Liver (tissue), 9 donors: ENCODE results near the gene UBASH3A. TPM values are rescaled to one million over a fixed set of nuclear protein-coding genes. Genes with fewer than 3 reads are reported as not detected.

Source experiments
- DNase-seq: peaks from one replicate; pipeline ENCODE4 v3.0.0-alpha.2; 2017; ENCODE audit warnings: low spot score
- H3K27ac ChIP-seq, 2 donors: one replicate each; pipeline ENCODE4 v1.7.0; 2013; ENCODE audit warnings: inconsistent platforms in 2 of 2, low read length in 2 of 2, control low read depth in 1 of 2, low read depth in 1 of 2, mild to moderate bottlenecking in 1 of 2
- H3K27me3 ChIP-seq, 4 donors: one replicate each; pipeline versions ENCODE4 v1.6.1 to v1.7.0; 2013; ENCODE audit warnings: low read length in 3 of 4, inconsistent platforms in 1 of 4, mild to moderate bottlenecking in 1 of 4, moderate library complexity in 1 of 4; ENCODE audit not compliant: control insufficient read depth in 4 of 4, insufficient read depth in 4 of 4
- H3K36me3 ChIP-seq, 4 donors: one replicate each; pipeline versions ENCODE4 v1.6.1 to v1.7.0; 2013; ENCODE audit warnings: low read length in 3 of 4, mild to moderate bottlenecking in 3 of 4, low read depth in 1 of 4, moderate library complexity in 1 of 4; ENCODE audit not compliant: control insufficient read depth in 4 of 4, insufficient read depth in 3 of 4
- H3K4me1 ChIP-seq, 4 donors: one replicate each; pipeline versions ENCODE4 v1.6.1 to v1.7.0; 2013; ENCODE audit warnings: low read length in 3 of 4, mild to moderate bottlenecking in 3 of 4, moderate library complexity in 1 of 4; ENCODE audit not compliant: control insufficient read depth in 4 of 4, insufficient read depth in 4 of 4
- H3K4me3 ChIP-seq, 3 donors: one replicate each; pipeline versions ENCODE4 v1.6.1 to v1.7.0; 2013; ENCODE audit warnings: low read length in 3 of 3, control low read depth in 1 of 3, low read depth in 1 of 3, mild to moderate bottlenecking in 1 of 3
- H3K9ac ChIP-seq, 2 donors: one replicate each; pipeline ENCODE4 v1.7.0; 2013; ENCODE audit warnings: low read length in 2 of 2, mild to moderate bottlenecking in 2 of 2, moderate library complexity in 2 of 2, control low read depth in 1 of 2, low read depth in 1 of 2
- H3K9me3 ChIP-seq, 4 donors: one replicate each; pipeline versions ENCODE4 v1.6.1 to v1.7.0; 2013; ENCODE audit warnings: low read length in 3 of 4; ENCODE audit not compliant: control insufficient read depth in 4 of 4
- FOXA1 ChIP-seq: IDR thresholded peaks from 2 replicates; pipeline ENCODE4 v1.6.1; 2016; ENCODE audit warnings: antibody characterized with exemption
- FOXA2 ChIP-seq: IDR thresholded peaks from 2 replicates; pipeline ENCODE4 v1.6.1; 2016; ENCODE audit warnings: antibody characterized with exemption
- GABPA ChIP-seq, 2 donors: IDR thresholded peaks in 1 of 2; conservative IDR thresholded peaks in 1 of 2; 2 replicates each; pipeline ENCODE4 v1.6.1; 2016; ENCODE audit warnings: antibody characterized with exemption in 2 of 2, mild to moderate bottlenecking in 1 of 2, moderate library complexity in 1 of 2
- HNF4A ChIP-seq, 2 donors: conservative IDR thresholded peaks; 2 replicates each; pipeline ENCODE4 v1.6.1; 2016; ENCODE audit warnings: antibody characterized with exemption in 2 of 2, mild to moderate bottlenecking in 2 of 2
- HNF4G ChIP-seq: IDR thresholded peaks from 2 replicates; pipeline ENCODE4 v1.6.1; 2016; ENCODE audit warnings: antibody characterized with exemption
- JUND ChIP-seq, 2 donors: IDR thresholded peaks; 2 replicates each; pipeline ENCODE4 v1.6.1; 2016; ENCODE audit warnings: antibody characterized with exemption in 2 of 2
- NR2F2 ChIP-seq: IDR thresholded peaks from 2 replicates; pipeline ENCODE4 v1.6.1; 2016; ENCODE audit warnings: antibody characterized with exemption
- RAD21 ChIP-seq, 2 donors: IDR thresholded peaks; 2 replicates each; pipeline ENCODE4 v1.6.1; 2016; ENCODE audit warnings: antibody characterized with exemption in 2 of 2, mild to moderate bottlenecking in 2 of 2
- RXRA ChIP-seq, 2 donors: IDR thresholded peaks; 2 replicates each; pipeline ENCODE4 v1.6.1; 2017 to 2018; ENCODE audit warnings: antibody characterized with exemption in 2 of 2, mild to moderate bottlenecking in 1 of 2
- SP1 ChIP-seq: IDR thresholded peaks from 2 replicates; pipeline ENCODE4 v1.6.1; 2018; ENCODE audit warnings: antibody characterized with exemption, mild to moderate bottlenecking
- TAF1 ChIP-seq: conservative IDR thresholded peaks from 2 replicates; pipeline ENCODE4 v1.6.1; 2016; ENCODE audit warnings: antibody characterized with exemption, mild to moderate bottlenecking
- YY1 ChIP-seq: IDR thresholded peaks from 2 replicates; pipeline ENCODE4 v1.6.1; 2016; ENCODE audit warnings: antibody characterized with exemption, mild to moderate bottlenecking
- WGBS: extraction: QIAGEN DNeasy Blood & Tissue Kit; methylation state at CpG from one replicate; pipeline ENCODE4 v1.1.7; 2013; 5-methylcytosine and 5-hydroxymethylcytosine counted together
- polyA plus RNA-seq, 2 donors: library from polyadenylated mRNA; stranded (reverse) in 1 of 2; unstranded in 1 of 2; fragments of 200-250 nt in 1 of 2; fragments of >200 nt in 1 of 2; fragmentation: Nextera tagmentation in 1 of 2; extraction: Ambion mirVana in 1 of 2; gene quantifications; one replicate each; pipeline versions ENCODE4 v1.2.1 to v1.2.3, GENCODE V29; 2013 to 2015
- total RNA-seq, 2 donors: library from RNA; depleted of rRNA; stranded (reverse); fragments of >200 nt; gene quantifications; one replicate each; pipeline ENCODE4 v1.2.3, GENCODE V29; 2014
- TF ChIP-seq, protein P1 (sequence below): IDR thresholded peaks from 2 replicates; pipeline ENCODE4 v1.6.1; 2016; ENCODE audit warnings: antibody characterized with exemption
- TF ChIP-seq, protein P2 (sequence below): fragments of 150-350 bp; IDR thresholded peaks from 2 replicates; pipeline ENCODE4 v1.5.1; 2017; ENCODE audit warnings: improper control_type of control experiment, low read depth, low read length; ENCODE audit not compliant: missing input control
- TF ChIP-seq, protein P3 (sequence below): IDR thresholded peaks from 2 replicates; pipeline ENCODE4 v1.6.1; 2016; ENCODE audit warnings: antibody characterized with exemption
- TF ChIP-seq, protein P4 (sequence below): IDR thresholded peaks from 2 replicates; pipeline ENCODE4 v1.6.1; 2016; ENCODE audit warnings: antibody characterized with exemption, mild to moderate bottlenecking
- TF ChIP-seq, protein P5 (sequence below): IDR thresholded peaks from 2 replicates; pipeline ENCODE4 v1.6.1; 2016; ENCODE audit warnings: antibody characterized with exemption
- donor health status: healthy.
- donor health status: healthy.
- donor health status: healthy.
- donor health status: healthy.
- donor health status: healthy.

Gene UBASH3A
- total and polyA plus RNA-seq, 4 donors = 0.10 to 0.75 (median 0.45) TPM

DNA sequence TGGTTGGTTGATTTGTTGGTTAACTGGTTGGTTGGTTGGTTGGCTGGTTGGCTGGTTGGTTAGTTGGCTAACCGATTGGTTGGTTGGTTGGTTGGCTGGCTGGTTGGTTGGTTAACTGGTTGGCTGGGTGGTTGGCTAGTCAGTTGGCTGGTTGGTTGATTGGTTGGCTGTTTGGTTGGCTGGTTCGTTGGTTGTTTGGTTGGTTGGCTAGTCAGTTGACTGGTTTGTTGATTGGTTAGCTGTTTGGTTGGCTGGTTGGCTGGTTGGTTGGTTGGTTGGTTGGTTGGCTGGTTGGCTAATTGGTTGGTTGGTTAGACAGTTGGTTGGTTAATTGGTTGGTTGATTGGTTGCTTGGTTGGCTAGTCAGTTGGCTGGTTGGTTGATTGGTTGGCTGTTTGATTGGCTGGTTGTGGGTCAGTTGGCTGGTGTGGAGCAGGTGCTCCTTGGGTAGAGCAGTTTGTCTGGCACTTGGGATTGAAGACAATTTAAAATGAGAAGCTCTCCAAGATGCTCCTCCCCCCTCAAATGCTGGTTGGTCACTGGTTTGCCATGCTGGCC is 85.4 kb downstream of the UBASH3A start:
- H3K9me3 ChIP-seq = no peaks in the 10 kb centered on the region
- no peak overlapping the region for H3K9ac ChIP-seq
- H3K36me3 ChIP-seq = no peaks in the 10 kb centered on the region
- no peak for DNase-seq
- no peaks in the 10 kb centered on the region for H3K4me1 ChIP-seq
- TF ChIP-seq FOXA1 = no peak
- no peak for TF ChIP-seq RXRA (IDR thresholded peaks at IDR 0.05)
- TF ChIP-seq, protein P1, sequence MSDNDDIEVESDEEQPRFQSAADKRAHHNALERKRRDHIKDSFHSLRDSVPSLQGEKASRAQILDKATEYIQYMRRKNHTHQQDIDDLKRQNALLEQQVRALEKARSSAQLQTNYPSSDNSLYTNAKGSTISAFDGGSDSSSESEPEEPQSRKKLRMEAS = no peak
- no peak for TF ChIP-seq JUND (IDR thresholded peaks at IDR 0.05)
- no peak for TF ChIP-seq SP1
- TF ChIP-seq YY1 = no peak
- TF ChIP-seq, protein P2, sequence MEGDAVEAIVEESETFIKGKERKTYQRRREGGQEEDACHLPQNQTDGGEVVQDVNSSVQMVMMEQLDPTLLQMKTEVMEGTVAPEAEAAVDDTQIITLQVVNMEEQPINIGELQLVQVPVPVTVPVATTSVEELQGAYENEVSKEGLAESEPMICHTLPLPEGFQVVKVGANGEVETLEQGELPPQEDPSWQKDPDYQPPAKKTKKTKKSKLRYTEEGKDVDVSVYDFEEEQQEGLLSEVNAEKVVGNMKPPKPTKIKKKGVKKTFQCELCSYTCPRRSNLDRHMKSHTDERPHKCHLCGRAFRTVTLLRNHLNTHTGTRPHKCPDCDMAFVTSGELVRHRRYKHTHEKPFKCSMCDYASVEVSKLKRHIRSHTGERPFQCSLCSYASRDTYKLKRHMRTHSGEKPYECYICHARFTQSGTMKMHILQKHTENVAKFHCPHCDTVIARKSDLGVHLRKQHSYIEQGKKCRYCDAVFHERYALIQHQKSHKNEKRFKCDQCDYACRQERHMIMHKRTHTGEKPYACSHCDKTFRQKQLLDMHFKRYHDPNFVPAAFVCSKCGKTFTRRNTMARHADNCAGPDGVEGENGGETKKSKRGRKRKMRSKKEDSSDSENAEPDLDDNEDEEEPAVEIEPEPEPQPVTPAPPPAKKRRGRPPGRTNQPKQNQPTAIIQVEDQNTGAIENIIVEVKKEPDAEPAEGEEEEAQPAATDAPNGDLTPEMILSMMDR = no peak
- TF ChIP-seq HNF4A (conservative IDR thresholded peaks at IDR 0.05) = no peak
- TF ChIP-seq, protein P3, sequence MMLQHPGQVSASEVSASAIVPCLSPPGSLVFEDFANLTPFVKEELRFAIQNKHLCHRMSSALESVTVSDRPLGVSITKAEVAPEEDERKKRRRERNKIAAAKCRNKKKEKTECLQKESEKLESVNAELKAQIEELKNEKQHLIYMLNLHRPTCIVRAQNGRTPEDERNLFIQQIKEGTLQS = no peak
- no peak for TF ChIP-seq FOXA2
- no peak for TF ChIP-seq GABPA (IDR thresholded peaks at IDR 0.05 in 1 of 2, conservative IDR thresholded peaks at IDR 0.05 in 1 of 2)
- no peak for TF ChIP-seq HNF4G
- TF ChIP-seq NR2F2 = no peak
- TF ChIP-seq RAD21 (IDR thresholded peaks at IDR 0.05) = no peak
- TF ChIP-seq TAF1 = no peak
- TF ChIP-seq, protein P4, sequence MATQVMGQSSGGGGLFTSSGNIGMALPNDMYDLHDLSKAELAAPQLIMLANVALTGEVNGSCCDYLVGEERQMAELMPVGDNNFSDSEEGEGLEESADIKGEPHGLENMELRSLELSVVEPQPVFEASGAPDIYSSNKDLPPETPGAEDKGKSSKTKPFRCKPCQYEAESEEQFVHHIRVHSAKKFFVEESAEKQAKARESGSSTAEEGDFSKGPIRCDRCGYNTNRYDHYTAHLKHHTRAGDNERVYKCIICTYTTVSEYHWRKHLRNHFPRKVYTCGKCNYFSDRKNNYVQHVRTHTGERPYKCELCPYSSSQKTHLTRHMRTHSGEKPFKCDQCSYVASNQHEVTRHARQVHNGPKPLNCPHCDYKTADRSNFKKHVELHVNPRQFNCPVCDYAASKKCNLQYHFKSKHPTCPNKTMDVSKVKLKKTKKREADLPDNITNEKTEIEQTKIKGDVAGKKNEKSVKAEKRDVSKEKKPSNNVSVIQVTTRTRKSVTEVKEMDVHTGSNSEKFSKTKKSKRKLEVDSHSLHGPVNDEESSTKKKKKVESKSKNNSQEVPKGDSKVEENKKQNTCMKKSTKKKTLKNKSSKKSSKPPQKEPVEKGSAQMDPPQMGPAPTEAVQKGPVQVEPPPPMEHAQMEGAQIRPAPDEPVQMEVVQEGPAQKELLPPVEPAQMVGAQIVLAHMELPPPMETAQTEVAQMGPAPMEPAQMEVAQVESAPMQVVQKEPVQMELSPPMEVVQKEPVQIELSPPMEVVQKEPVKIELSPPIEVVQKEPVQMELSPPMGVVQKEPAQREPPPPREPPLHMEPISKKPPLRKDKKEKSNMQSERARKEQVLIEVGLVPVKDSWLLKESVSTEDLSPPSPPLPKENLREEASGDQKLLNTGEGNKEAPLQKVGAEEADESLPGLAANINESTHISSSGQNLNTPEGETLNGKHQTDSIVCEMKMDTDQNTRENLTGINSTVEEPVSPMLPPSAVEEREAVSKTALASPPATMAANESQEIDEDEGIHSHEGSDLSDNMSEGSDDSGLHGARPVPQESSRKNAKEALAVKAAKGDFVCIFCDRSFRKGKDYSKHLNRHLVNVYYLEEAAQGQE = no peak
- TF ChIP-seq, protein P5, sequence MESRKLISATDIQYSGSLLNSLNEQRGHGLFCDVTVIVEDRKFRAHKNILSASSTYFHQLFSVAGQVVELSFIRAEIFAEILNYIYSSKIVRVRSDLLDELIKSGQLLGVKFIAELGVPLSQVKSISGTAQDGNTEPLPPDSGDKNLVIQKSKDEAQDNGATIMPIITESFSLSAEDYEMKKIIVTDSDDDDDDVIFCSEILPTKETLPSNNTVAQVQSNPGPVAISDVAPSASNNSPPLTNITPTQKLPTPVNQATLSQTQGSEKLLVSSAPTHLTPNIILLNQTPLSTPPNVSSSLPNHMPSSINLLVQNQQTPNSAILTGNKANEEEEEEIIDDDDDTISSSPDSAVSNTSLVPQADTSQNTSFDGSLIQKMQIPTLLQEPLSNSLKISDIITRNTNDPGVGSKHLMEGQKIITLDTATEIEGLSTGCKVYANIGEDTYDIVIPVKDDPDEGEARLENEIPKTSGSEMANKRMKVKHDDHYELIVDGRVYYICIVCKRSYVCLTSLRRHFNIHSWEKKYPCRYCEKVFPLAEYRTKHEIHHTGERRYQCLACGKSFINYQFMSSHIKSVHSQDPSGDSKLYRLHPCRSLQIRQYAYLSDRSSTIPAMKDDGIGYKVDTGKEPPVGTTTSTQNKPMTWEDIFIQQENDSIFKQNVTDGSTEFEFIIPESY = no peak
- H3K27me3 ChIP-seq = no peaks in the 10 kb centered on the region
- no peak overlapping the region for H3K4me3 ChIP-seq
- no peak overlapping the region for H3K27ac ChIP-seq
- WGBS = 76% methylated on average over 2 of the region's 2 CpGs
